NOMO-1 treated with DMSO at 0.1 percent for 48 hours (cell line): ENCODE measurements around the gene LRP3.
"Not testable (repeated sequence)": the region's sequence is repeated elsewhere in the genome, so short reads cannot be mapped to it uniquely, and the experiment has no call there.

Experiments
- DNase-seq: peaks from one replicate; lab custom pipeline; 2025; ENCODE audit not compliant: unreplicated experiment; lab: John Stamatoyannopoulos, UW

LRP3 gene

GRCh38 chr19:33193865-33194362, at the start of gene LRP3:
Gene LRP3, plus strand, starts transcription at chr19:33194330. Its CDS starts 456 bp downstream, at chr19:33194786.
- no peak for DNase-seq

GRCh38 chr19:33146209-33146608, 47.9 kb upstream of the LRP3 start:
- no peak for DNase-seq

GRCh38 chr19:33147538-33147937, 46.6 kb upstream of the LRP3 start:
- DNase-seq: no peak

GRCh38 chr19:33150852-33151518, 43.1 kb upstream of the LRP3 start:
- no peak for DNase-seq

GRCh38 chr19:33152176-33152575, 42.0 kb upstream of the LRP3 start:
- DNase-seq: peak; percentile 82

GRCh38 chr19:33152625-33153024, 41.5 kb upstream of the LRP3 start:
- DNase-seq: not testable (repeated sequence)

- not testable (repeated sequence) for DNase-seq
Observed at GRCh38 chr19:33154313-33154712, 39.8 kb upstream of the LRP3 start.

- DNase-seq: no peak
Observed at GRCh38 chr19:33156334-33156733, 37.8 kb upstream of the LRP3 start.

GRCh38 chr19:33157906-33158305, 36.2 kb upstream of the LRP3 start:
- no peak for DNase-seq

GRCh38 chr19:33158365-33158764, 35.8 kb upstream of the LRP3 start:
- DNase-seq: no peak

- no peak for DNase-seq
Observed at GRCh38 chr19:33159149-33159548, 35.0 kb upstream of the LRP3 start.

- DNase-seq: no peak
Observed at GRCh38 chr19:33159893-33160292, 34.2 kb upstream of the LRP3 start.

- no peak for DNase-seq
Observed at GRCh38 chr19:33161201-33161600, 32.9 kb upstream of the LRP3 start.

GRCh38 chr19:33163481-33163880, 30.6 kb upstream of the LRP3 start:
- DNase-seq: no peak

- not testable (repeated sequence) for DNase-seq
Observed at GRCh38 chr19:33166037-33166436, 28.1 kb upstream of the LRP3 start.

GRCh38 chr19:33167438-33167837, 26.7 kb upstream of the LRP3 start:
- DNase-seq: no peak

- no peak for DNase-seq
Observed at GRCh38 chr19:33168528-33168927, 25.6 kb upstream of the LRP3 start.

- DNase-seq: no peak
Observed at GRCh38 chr19:33171222-33171795, 22.8 kb upstream of the LRP3 start.

GRCh38 chr19:33171916-33172359, 22.2 kb upstream of the LRP3 start:
- DNase-seq: no peak

- DNase-seq: no peak
Observed at GRCh38 chr19:33174186-33174585, 19.9 kb upstream of the LRP3 start.

GRCh38 chr19:33175156-33175782, 18.9 kb upstream of the LRP3 start:
- no peak for DNase-seq
